Retinal pigment epithelial cell (primary cell): ENCODE data around the gene LMO3.

Experiments used
- DNase-seq: peaks from one replicate; pipeline ENCODE4 v3.0.0-alpha.2; 2010; ENCODE audit warnings: low read depth
- H3K4me3 ChIP-seq: 2 replicates; pipeline ENCODE4 v1.5.1; 2011; ENCODE audit warnings: mild to moderate bottlenecking, low read length, control low read depth, moderate library complexity
- TF ChIP-seq, protein P1 (sequence below): conservative IDR thresholded peaks from 2 replicates; pipeline ENCODE4 v1.5.1; 2011; ENCODE audit warnings: low read depth, low read length, control low read depth, inconsistent platforms

LMO3 gene

DNA sequence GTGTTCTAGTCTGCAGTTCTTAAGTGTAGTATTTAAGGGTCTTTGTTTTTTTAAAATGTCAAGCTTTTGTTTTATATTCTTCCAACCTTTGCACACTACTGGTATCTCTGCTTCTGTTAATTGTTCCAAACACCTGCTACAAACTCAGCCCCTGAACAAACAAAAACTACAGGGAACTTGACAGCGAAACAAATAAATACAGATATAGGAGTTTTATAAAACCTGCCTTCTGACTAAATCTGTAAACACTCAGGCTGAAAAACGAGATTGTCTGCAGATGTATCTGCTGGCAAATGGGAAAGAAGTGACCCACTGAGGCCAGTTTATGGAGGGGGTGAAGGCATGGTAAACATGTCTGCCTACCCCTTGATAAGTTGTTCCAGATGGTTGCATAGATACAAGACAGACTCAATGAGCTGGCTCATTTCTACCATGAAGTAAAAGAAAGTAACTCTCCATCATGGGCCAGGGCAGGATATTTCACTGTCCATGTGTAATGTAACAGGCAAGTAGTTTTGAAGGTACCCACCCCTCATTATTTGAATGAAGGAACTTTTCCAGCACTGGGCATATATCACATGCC is 75.6 kb downstream of the LMO3 start:
- no peak overlapping the region for H3K4me3 ChIP-seq
- DNase-seq = no peak
- TF ChIP-seq, protein P1, sequence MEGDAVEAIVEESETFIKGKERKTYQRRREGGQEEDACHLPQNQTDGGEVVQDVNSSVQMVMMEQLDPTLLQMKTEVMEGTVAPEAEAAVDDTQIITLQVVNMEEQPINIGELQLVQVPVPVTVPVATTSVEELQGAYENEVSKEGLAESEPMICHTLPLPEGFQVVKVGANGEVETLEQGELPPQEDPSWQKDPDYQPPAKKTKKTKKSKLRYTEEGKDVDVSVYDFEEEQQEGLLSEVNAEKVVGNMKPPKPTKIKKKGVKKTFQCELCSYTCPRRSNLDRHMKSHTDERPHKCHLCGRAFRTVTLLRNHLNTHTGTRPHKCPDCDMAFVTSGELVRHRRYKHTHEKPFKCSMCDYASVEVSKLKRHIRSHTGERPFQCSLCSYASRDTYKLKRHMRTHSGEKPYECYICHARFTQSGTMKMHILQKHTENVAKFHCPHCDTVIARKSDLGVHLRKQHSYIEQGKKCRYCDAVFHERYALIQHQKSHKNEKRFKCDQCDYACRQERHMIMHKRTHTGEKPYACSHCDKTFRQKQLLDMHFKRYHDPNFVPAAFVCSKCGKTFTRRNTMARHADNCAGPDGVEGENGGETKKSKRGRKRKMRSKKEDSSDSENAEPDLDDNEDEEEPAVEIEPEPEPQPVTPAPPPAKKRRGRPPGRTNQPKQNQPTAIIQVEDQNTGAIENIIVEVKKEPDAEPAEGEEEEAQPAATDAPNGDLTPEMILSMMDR = no peak

- TF ChIP-seq, protein P1 = no peak
- H3K4me3 ChIP-seq = no peak overlapping the region
- DNase-seq = peak; percentile 39
These were observed 79.3 kb downstream of the LMO3 start for GRCh38 chr12:16526693-16527092.

GRCh38 chr12:16524378-16524777 is 81.6 kb downstream of the LMO3 start:
- TF ChIP-seq, protein P1 = no peak
- H3K4me3 ChIP-seq = no peak overlapping the region
- no peak for DNase-seq

DNA sequence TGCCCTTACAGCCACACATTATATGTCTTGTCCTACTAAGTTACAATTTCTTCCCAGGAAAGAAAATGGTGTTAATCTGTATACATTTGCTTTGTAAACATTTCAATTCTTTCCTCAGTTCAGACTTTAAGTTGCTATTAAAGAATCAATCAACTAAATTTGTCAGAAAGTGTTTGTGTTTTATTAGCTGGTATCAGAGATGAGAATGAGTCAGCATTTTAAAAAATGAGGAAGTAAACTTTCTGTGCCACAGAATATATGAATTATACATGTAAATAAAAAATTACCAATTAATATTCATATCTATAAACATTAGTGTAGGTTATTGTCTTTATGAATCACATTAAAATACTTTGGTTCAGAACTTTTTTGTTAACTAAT is 82.0 kb downstream of the LMO3 start:
- TF ChIP-seq, protein P1 = no peak
- DNase-seq = no peak
- H3K4me3 ChIP-seq = no peak overlapping the region

DNA sequence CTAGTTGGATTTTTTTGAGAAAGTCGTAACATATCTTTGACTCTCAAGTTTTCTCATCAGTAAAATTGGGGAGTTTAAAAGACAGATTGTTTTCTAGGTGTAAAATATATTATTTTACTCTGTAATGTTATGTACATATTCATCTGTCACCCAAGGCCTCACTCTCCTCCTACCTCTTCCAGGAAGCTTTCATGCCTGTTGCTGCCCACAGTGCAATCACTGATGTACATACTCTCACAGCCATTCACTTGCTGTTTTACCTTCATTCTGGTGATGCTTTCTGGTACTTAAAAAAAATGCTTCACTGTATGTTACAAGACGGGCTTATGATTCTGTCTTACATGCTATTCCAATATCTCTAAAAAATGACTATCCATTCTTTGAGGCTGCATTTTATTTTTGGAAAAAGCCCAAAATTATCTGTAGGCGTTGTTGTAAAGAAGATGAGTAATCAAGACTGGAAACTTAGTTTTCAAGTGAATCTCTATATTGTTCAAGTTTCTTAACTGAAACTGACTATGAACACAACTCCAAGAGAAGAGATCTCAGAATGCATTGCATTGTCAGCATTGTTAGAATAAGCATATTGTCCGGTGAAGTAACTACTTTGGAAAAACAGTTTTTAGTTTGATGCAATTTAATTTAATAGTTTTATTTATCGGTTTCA is 82.5 kb downstream of the LMO3 start:
- no peak for DNase-seq
- TF ChIP-seq, protein P1 = no peak
- H3K4me3 ChIP-seq = no peak overlapping the region

DNA sequence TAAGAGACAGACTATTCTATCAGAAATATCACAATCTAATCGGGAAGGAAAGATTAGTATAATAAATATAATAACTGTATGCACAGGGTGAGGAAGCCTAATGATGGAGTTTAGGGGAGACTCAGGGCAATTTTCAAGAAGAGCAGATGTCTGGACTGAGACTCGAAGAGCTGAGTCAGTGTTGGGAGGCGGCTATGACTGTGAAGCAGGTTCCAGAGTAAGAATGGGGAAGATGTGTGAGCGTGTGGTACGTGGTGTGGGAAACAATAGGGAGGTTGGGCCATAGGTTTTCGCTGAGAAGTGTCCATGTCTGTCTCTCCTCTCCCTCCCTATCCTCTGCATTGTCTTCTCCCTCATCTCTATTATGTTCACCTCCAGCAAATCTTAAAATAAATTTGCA is 85.6 kb downstream of the LMO3 start:
- TF ChIP-seq, protein P1 = no peak
- no peak for DNase-seq
- H3K4me3 ChIP-seq = no peak overlapping the region

DNA sequence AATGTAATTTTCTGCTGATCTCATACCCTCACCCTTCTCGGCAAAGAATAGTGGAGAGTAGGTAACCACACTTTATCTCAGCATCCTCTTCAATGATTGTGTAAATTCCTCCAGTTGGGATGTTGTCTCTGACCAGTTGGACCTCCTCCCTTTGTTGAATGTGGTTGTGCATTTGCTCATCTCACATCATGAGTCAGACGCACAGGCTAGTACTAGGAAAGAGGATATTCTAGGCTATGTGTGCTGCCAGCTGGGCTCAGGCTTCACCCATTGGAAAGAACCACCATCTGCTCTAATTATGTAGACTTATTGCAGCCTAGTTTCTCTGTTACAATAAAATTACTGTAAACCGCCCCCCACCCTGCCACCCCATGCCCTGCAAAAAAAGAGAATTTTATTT is 90.3 kb downstream of the LMO3 start:
- TF ChIP-seq, protein P1 = no peak
- no peak overlapping the region for H3K4me3 ChIP-seq
- DNase-seq = no peak
